IMR-90 (cell line): Measurements from ENCODE around the gene GFY.
"Not testable (repeated sequence)": the region's sequence is repeated elsewhere in the genome, so short reads cannot be mapped to it uniquely, and the experiment has no call there.

ENCODE experiments used
- BHLHE40 ChIP-seq: fragments of 150-350 bp; IDR thresholded peaks from 2 replicates; pipeline ENCODE4 v1.6.1; 2016; ENCODE audit warnings: mild to moderate bottlenecking, low read depth, low read length
- CHD1 ChIP-seq: IDR thresholded peaks from 2 replicates; pipeline ENCODE4 v1.6.1; 2012; ENCODE audit warnings: low read depth, low read length, improper control_type of control experiment
- CTCF ChIP-seq: conservative IDR thresholded peaks from 2 replicates; pipeline ENCODE4 v1.5.1; 2012; ENCODE audit warnings: mild to moderate bottlenecking, low read depth, low read length, improper control_type of control experiment
- MAFK ChIP-seq: IDR thresholded peaks from 2 replicates; pipeline ENCODE4 v1.6.1; 2012; ENCODE audit warnings: low read depth, low read length, improper control_type of control experiment
- MXI1 ChIP-seq: IDR thresholded peaks from 2 replicates; pipeline ENCODE4 v1.6.1; 2012; ENCODE audit warnings: low read depth, mild to moderate bottlenecking, low read length, moderate library complexity, borderline replicate concordance
- NFE2L2 ChIP-seq: fragments of 150-350 bp; IDR thresholded peaks from 2 replicates; pipeline ENCODE4 v1.6.1; 2016; ENCODE audit warnings: low read depth, mild to moderate bottlenecking, low read length
- POLR2A ChIP-seq: IDR thresholded peaks from 2 replicates; pipeline ENCODE4 v1.6.1; 2012; ENCODE audit warnings: mild to moderate bottlenecking, low read depth, low read length
- RAD21 ChIP-seq: IDR thresholded peaks from 2 replicates; pipeline ENCODE4 v1.6.1; 2012; ENCODE audit warnings: low read length, improper control_type of control experiment
- RCOR1 ChIP-seq: IDR thresholded peaks from 2 replicates; pipeline ENCODE4 v1.6.1; 2012; ENCODE audit warnings: mild to moderate bottlenecking, low read length, improper control_type of control experiment; ENCODE audit not compliant: insufficient replicate concordance
- RFX5 ChIP-seq: IDR thresholded peaks from 2 replicates; pipeline ENCODE4 v1.8.0; 2012; ENCODE audit warnings: low read depth, mild to moderate bottlenecking, low read length, moderate library complexity
- SMC3 ChIP-seq: fragments of 150-350 bp; IDR thresholded peaks from 2 replicates; pipeline ENCODE4 v1.6.1; 2016; ENCODE audit warnings: low read depth, mild to moderate bottlenecking, antibody characterized with exemption, low read length, moderate library complexity

GRCh38 chr19:49444100-49444700 is 19.0 kb downstream of the GFY start:
- TF ChIP-seq CTCF, POLR2A, RFX5, SMC3, CHD1, NFE2L2, MXI1, BHLHE40, RAD21, RCOR1, MAFK: not testable (repeated sequence)
